Ascending aorta (tissue), 2 donors: ENCODE results near the gene AMN. TPM values are rescaled to one million over a fixed set of nuclear protein-coding genes. Genes with fewer than 3 reads are reported as not detected.

Experiments
- DNase-seq, 2 donors: peaks; one replicate each; pipeline ENCODE4 v3.0.0-alpha.2; 2019; ENCODE audit warnings: low spot score in 2 of 2
- H3K27ac ChIP-seq, 2 donors: fragments of 200-600 bp; sonication (generic); one replicate each; pipeline ENCODE4 v1.5.1; 2016 to 2017; ENCODE audit warnings: mild to moderate bottlenecking in 1 of 2
- H3K27me3 ChIP-seq: fragments of 200-600 bp; sonication (generic); one replicate; pipeline ENCODE4 v1.5.1; 2017
- H3K36me3 ChIP-seq, 2 donors: fragments of 200-600 bp; sonication (generic); one replicate each; pipeline ENCODE4 v1.5.1; 2016
- H3K4me1 ChIP-seq, 2 donors: fragments of 200-600 bp; sonication (generic); one replicate each; pipeline ENCODE4 v1.5.1; 2016 to 2017; ENCODE audit warnings: mild to moderate bottlenecking in 1 of 2
- H3K4me3 ChIP-seq, 2 donors: fragments of 200-600 bp; sonication (generic); one replicate each; pipeline ENCODE4 v1.5.1; 2016 to 2017; ENCODE audit warnings: mild to moderate bottlenecking in 1 of 2
- H3K9me3 ChIP-seq, 2 donors: fragments of 200-600 bp; sonication (generic); one replicate each; pipeline ENCODE4 v1.5.1; 2016
- intact Hi-C: fragments of 100-400 bp; cut with DNase I; formaldehyde crosslinking; loops from one replicate; pipeline ENCODE4 v1.15.1; 2023
- total RNA-seq: library from RNA; depleted of rRNA; stranded (reverse); fragments of >200 nt; gene quantifications from one replicate; pipeline ENCODE4 v1.1.0, GENCODE V29; 2016
- TF ChIP-seq, protein P1 (sequence below), 3 experiments: fragments of 200-600 bp in 2 of 3; fragments of 450-650 bp in 1 of 3; sonication (generic) in 2 of 3; IDR thresholded peaks; one replicate each; pipeline ENCODE4 v1.5.1; 2016 to 2019; ENCODE audit warnings: antibody characterized with exemption in 3 of 3, mild to moderate bottlenecking in 1 of 3, moderate library complexity in 1 of 3

The AMN gene
- total RNA-seq, 1 donor from 2014 or later = 0.32 TPM

- DNase-seq = no peak
- intact Hi-C loops = no loop called here
- no peak overlapping the region for H3K27ac ChIP-seq
- no peaks in the 10 kb centered on the region for H3K9me3 ChIP-seq
- H3K36me3 ChIP-seq = peaks cover 88 to 100% of the 10 kb centered on the region in 2 donors
- H3K4me1 ChIP-seq = no peaks in the 10 kb centered on the region
- no peak overlapping the region for H3K4me3 ChIP-seq
- TF ChIP-seq, protein P1, sequence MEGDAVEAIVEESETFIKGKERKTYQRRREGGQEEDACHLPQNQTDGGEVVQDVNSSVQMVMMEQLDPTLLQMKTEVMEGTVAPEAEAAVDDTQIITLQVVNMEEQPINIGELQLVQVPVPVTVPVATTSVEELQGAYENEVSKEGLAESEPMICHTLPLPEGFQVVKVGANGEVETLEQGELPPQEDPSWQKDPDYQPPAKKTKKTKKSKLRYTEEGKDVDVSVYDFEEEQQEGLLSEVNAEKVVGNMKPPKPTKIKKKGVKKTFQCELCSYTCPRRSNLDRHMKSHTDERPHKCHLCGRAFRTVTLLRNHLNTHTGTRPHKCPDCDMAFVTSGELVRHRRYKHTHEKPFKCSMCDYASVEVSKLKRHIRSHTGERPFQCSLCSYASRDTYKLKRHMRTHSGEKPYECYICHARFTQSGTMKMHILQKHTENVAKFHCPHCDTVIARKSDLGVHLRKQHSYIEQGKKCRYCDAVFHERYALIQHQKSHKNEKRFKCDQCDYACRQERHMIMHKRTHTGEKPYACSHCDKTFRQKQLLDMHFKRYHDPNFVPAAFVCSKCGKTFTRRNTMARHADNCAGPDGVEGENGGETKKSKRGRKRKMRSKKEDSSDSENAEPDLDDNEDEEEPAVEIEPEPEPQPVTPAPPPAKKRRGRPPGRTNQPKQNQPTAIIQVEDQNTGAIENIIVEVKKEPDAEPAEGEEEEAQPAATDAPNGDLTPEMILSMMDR (IDR thresholded peaks at IDR 0.05) = no peak
- no peaks in the 10 kb centered on the region for H3K27me3 ChIP-seq
These were observed 46.8 kb downstream of the AMN start for GRCh38 chr14:102969060-102969791.

GRCh38 chr14:102969901-102970300, 47.4 kb downstream of the AMN start:
- TF ChIP-seq, protein P1 (IDR thresholded peaks at IDR 0.05) = no peak
- intact Hi-C loops = no loop called here

GRCh38 chr14:102970496-102970895, 48.0 kb downstream of the AMN start:
- H3K4me1 ChIP-seq = no peaks in the 10 kb centered on the region
- no peak overlapping the region for H3K27ac ChIP-seq
- DNase-seq = no peak
- H3K4me3 ChIP-seq = no peak overlapping the region
- no peaks in the 10 kb centered on the region for H3K9me3 ChIP-seq
- H3K27me3 ChIP-seq = no peaks in the 10 kb centered on the region
- TF ChIP-seq, protein P1 (IDR thresholded peaks at IDR 0.05) = no peak
- H3K36me3 ChIP-seq = peaks cover 89 to 100% of the 10 kb centered on the region in 2 donors
- intact Hi-C loops = no loop called here

More at GRCh38 chr14:102969901-102970300, 47.4 kb downstream of the AMN start:
- no peak overlapping the region for H3K27ac ChIP-seq
- H3K4me3 ChIP-seq = no peak overlapping the region
- H3K27me3 ChIP-seq = no peaks in the 10 kb centered on the region
- no peaks in the 10 kb centered on the region for H3K4me1 ChIP-seq
- no peak for DNase-seq
- H3K9me3 ChIP-seq = no peaks in the 10 kb centered on the region
- H3K36me3 ChIP-seq = peaks cover 88 to 100% of the 10 kb centered on the region in 2 donors

GRCh38 chr14:102971314-102971713, 48.9 kb downstream of the AMN start:
- Histone ChIP-seq H3K27me3 (no peaks in the 10 kb centered on the region), H3K9me3 (no peaks in the 10 kb centered on the region), H3K36me3 (peaks cover 89 to 100% of the 10 kb centered on the region in 2 donors), H3K4me3 (no peak overlapping the region), H3K4me1 (no peaks in the 10 kb centered on the region), H3K27ac (no peak overlapping the region)
- DNase-seq = no peak
- intact Hi-C loops = no loop called here
- TF ChIP-seq, protein P1 (IDR thresholded peaks at IDR 0.05) = no peak

DNA sequence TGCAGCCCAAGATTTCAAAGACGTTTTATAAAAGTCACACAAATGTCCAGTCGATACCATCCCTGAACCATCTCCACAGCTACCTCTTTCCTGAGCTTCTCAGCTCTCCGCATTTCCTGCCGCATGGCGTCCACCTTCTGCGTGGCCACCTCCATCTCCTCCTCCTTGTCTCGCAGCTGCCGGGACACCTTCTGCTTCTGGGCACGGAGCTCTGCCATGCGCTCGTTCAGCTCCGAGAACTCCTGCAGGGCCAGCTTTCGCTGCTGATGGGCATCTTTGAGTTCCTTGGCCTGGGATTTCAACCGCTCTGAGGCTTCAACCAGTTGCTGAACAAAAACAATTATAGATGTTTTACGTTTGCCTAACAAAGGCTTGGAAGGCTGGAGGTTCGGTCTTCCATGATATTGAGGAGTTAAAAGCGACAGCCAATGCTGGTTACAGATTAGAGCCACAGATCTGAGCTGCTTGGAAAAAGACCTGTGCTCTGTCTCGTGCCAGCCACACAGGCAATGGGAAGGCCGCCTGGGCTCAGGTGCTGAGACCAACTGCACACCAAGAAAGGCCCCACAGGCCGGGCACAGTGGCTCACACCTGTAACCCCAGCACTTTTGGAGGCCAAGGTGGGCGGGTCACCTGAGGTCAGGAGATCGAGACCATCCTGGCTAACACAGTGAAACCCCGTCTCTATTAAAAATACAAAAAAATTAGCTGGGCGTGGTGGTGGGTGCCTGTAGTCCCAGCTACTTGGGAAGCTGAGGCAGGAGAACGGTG, 49.6 kb downstream of the AMN start:
- H3K27me3 ChIP-seq = no peaks in the 10 kb centered on the region
- no peaks in the 10 kb centered on the region for H3K9me3 ChIP-seq
- no peak for DNase-seq
- no peak overlapping the region for H3K27ac ChIP-seq
- H3K36me3 ChIP-seq = peaks cover 89 to 99% of the 10 kb centered on the region in 2 donors
- TF ChIP-seq, protein P1 (IDR thresholded peaks at IDR 0.05) = no peak
- no peak overlapping the region for H3K4me3 ChIP-seq
- H3K4me1 ChIP-seq = no peaks in the 10 kb centered on the region
- intact Hi-C loops = no loop called here
